Thymus (tissue), 11 donors: ENCODE data around the gene ACTR2. TPM values are rescaled to one million over a fixed set of nuclear protein-coding genes. Genes with fewer than 3 reads are reported as not detected.

Experiments
- DNase-seq, 9 donors: peaks; one replicate each; pipeline ENCODE4 v3.0.0-alpha.2; 2013; ENCODE audit warnings: low spot score in 9 of 9, low read depth in 6 of 9, missing footprints in 1 of 9
- H3K27ac ChIP-seq, 2 donors: one replicate each; pipeline ENCODE4 v1.5.1; 2013; ENCODE audit warnings: control low read depth in 1 of 2, low read depth in 1 of 2, low read length in 1 of 2, mild to moderate bottlenecking in 1 of 2, moderate library complexity in 1 of 2
- H3K27me3 ChIP-seq, 2 donors: one replicate each; pipeline ENCODE4 v1.5.1; 2013; ENCODE audit warnings: low read length in 1 of 2; ENCODE audit not compliant: control insufficient read depth in 2 of 2, insufficient read depth in 1 of 2
- H3K36me3 ChIP-seq, 2 donors: one replicate each; pipeline ENCODE4 v1.5.1; 2013; ENCODE audit warnings: low read length in 1 of 2, mild to moderate bottlenecking in 1 of 2, moderate library complexity in 1 of 2; ENCODE audit not compliant: control insufficient read depth in 2 of 2, insufficient read depth in 2 of 2
- H3K4me1 ChIP-seq, 2 donors: one replicate each; pipeline ENCODE4 v1.5.1; 2013; ENCODE audit warnings: low read length in 2 of 2; ENCODE audit not compliant: control insufficient read depth in 2 of 2, insufficient read depth in 2 of 2
- H3K4me3 ChIP-seq, 2 donors: one replicate each; pipeline ENCODE4 v1.5.1; 2013; ENCODE audit warnings: low read length in 2 of 2, control low read depth in 1 of 2, mild to moderate bottlenecking in 1 of 2
- H3K9me3 ChIP-seq, 2 donors: one replicate each; pipeline ENCODE4 v1.5.1; 2013; ENCODE audit warnings: low read length in 1 of 2, mild to moderate bottlenecking in 1 of 2; ENCODE audit not compliant: control insufficient read depth in 2 of 2, insufficient read depth in 1 of 2
- WGBS: extraction: QIAGEN DNeasy Blood & Tissue Kit; methylation state at CpG from one replicate; pipeline ENCODE4 v1.1.7; 2013; 5-methylcytosine and 5-hydroxymethylcytosine counted together
- polyA plus RNA-seq: library from polyadenylated mRNA; stranded (reverse); fragments of 200-250 nt; gene quantifications from one replicate; pipeline ENCODE4 v1.2.3, GENCODE V29; 2013
- total RNA-seq: library from RNA; stranded (reverse); fragments of 120-200 nt; gene quantifications from one replicate; pipeline ENCODE4 v1.2.4, GENCODE V29; 2013
- donor health status: healthy.

Gene ACTR2
- total and polyA plus RNA-seq, 2 donors, result 76.2 to 166 TPM

DNA sequence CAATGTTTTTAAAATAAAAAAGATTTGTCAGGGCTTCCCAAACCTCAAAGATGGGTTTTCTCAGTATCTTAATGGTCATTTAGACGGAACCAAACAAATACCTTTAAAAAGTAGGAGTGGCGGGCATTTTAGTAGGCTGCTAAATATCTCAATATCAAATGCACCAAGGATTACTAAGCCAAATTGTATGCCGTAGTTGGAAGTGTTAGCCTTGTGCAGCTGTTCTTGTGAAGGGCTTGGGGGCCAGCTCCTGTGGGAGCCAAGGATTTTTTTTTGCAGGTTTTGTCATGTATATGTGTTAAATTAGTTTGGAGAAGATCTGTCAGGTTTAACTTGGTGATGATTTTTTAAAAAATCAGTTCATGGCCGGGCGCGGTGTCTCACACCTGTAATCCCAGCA, 52.1 kb downstream of the ACTR2 start:
- Histone ChIP-seq H3K4me1 (peaks cover 7 to 16% of the 10 kb centered on the region in 2 donors), H3K27ac (no peak overlapping the region), H3K27me3 (no peaks in the 10 kb centered on the region), H3K9me3 (no peaks in the 10 kb centered on the region), H3K36me3 (peaks cover 0 to 3% of the 10 kb centered on the region in 2 donors), H3K4me3 (no peak overlapping the region)
- WGBS, result 96% methylated on average over 6 of the region's 6 CpGs
- DNase-seq, result no peak

DNA sequence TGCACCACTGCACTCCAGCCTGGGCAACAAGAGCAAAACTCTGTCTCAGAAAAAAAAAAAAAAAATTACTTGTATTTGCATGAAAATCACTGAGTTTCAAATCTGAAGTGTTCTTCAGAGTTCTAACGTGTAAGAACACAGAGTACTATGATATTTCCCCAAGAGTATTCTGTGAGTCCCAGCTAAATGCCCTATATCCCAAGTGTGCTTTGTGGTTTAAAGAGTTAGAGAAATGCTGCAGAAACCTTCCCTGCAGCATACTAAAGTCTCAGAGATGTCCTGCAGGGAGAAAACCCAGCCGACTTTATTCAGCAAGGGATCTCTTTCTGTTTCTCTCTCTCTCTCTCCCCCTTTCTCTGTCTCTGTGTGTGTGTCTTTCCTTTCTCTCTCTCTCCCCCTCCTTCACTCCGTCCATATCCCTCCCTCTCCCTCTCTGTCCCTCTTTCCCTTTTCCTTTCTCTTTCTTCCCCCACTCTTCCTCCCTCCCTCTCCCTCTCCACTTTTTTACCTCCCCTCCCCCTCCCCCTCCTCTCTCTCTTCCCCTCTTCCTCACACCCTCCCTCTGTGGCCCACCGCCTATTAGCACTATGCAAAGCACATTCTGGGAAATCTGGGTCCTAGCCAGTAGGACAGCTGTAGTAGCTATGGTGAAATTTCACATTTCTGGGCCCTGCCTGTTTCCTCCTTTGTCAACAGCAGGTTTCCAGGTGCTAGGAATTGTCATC, 54.2 kb downstream of the ACTR2 start:
- Histone ChIP-seq H3K9me3 (no peaks in the 10 kb centered on the region), H3K27me3 (no peaks in the 10 kb centered on the region), H3K27ac (no peak overlapping the region), H3K36me3 (peaks cover 0 to 3% of the 10 kb centered on the region in 2 donors), H3K4me1 (peaks cover 7 to 16% of the 10 kb centered on the region in 2 donors), H3K4me3 (no peak overlapping the region)
- no peak for DNase-seq
- 65% methylated on average over 4 of the region's 4 CpGs for WGBS

DNA sequence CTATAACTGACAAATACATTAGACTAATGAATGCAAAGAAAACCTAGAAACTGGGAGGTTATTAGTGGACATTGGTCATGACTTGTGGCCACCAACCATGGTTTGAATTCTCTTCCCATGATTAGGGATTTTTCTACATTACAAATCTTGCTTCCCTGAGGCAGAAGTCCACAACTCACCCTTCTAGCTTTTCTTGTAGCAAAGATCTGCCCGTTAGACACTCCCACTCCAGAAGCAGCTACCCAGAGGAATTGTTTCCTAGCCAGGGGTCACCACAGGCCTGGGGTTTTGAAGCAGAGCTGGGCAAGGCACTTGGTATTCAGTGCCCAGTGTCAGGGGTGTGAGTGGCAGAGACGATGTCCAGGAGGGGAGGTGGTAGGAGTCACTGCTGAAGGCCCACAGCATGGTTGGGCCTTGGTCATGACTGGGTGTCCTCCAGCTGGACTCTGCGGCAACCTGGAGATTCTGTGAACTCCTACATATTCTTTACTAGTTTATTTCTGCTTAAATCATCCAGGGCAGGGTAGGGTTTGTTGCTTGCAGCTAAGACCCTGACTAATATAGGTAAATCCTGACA, 54.9 kb downstream of the ACTR2 start:
- Histone ChIP-seq H3K36me3 (peaks cover 0 to 3% of the 10 kb centered on the region in 2 donors), H3K27me3 (no peaks in the 10 kb centered on the region), H3K4me1 (peaks cover 7 to 16% of the 10 kb centered on the region in 2 donors), H3K9me3 (no peaks in the 10 kb centered on the region), H3K4me3 (no peak overlapping the region), H3K27ac (no peak overlapping the region)
- WGBS, result 98% methylated on average over 3 of the region's 3 CpGs
- DNase-seq, result no peak

DNA sequence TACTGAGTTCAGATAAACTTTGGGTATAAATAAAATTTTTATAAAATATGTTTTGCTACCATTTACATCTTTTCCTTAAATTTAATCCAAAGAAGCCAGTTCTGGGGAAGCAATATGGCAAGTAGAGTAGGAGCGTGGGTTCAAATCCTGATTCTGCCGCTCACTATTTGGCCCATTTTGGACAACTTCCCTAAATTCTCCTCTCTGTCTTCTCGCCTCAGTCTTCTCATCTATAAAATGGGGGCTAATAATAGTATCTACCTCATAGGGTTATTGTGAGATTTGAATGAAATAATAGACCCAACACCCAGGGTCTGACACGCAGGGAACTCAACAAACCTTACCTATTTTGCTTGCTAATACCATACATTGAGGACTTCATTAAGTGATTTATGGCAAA, 59.7 kb downstream of the ACTR2 start:
- no peak overlapping the region for H3K4me3 ChIP-seq
- WGBS, result 98% methylated on average over 4 of the region's 4 CpGs
- no peaks in the 10 kb centered on the region for H3K36me3 ChIP-seq
- no peaks in the 10 kb centered on the region for H3K4me1 ChIP-seq
- H3K27ac ChIP-seq, result no peak overlapping the region
- no peaks in the 10 kb centered on the region for H3K9me3 ChIP-seq
- no peaks in the 10 kb centered on the region for H3K27me3 ChIP-seq
- no peak for DNase-seq

DNA sequence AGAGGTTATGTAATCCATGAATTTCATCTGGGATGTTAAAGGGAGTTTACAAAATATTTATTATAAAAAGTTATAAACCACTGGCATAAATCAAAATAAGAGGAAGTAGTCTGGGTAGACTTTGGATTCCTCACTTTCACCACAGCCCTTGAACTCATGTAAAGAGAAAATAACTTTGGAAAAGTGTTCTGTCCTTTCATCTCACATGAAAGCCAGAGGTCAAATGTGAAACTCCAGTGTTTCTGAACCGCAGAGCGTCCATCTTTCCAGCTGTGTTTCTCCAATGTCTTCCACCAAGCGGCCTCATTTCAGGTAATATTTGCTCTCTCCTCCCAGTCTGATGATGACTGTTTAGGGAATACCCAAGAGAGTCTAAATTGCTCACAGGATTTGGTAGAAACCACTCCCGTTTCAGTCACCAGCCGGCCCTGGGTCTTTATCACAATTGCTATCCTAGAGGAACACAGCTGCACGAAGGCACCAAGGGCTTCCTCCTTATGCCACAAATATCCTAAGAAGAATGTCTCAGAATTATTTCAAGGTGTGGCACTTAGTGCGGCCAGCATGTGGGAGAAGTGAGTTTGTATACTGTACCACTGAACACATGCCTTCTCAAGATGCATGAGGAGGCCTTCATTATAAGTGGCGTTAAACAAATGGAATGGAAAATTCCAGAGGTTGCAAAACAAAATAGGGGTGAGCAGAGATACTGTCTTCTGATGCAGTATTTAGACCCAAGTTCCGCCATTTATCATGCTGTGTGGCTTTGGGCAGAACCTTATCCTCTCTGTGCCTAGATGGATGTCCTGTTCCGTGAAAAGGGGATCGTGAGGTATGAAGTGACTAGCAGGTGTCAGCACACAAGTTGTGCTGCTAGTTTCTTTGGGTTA, 63.8 kb downstream of the ACTR2 start:
- WGBS, result 94% methylated on average over 11 of the region's 11 CpGs

DNA sequence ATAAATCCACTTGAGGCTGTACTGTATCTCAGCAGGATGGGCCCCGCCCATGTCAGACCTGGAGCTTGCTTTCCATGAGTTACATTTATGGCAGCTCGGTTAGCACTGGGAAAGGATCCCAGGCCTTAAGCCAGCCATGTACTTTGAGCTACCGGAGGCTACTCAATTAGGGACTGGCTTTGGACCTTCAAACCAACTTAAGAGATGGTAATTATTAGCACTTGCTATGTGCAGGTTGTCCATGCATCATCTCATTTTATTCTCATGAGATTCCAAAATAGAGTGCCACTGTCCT, 64.4 kb downstream of the ACTR2 start:
- no peak for DNase-seq
- Histone ChIP-seq H3K27me3 (no peaks in the 10 kb centered on the region), H3K4me1 (peaks cover 0 to 3% of the 10 kb centered on the region in 2 donors), H3K36me3 (no peaks in the 10 kb centered on the region), H3K4me3 (no peak overlapping the region), H3K9me3 (no peaks in the 10 kb centered on the region), H3K27ac (no peak overlapping the region)
- 97% methylated on average over 3 of the region's 3 CpGs for WGBS

More for the DNA sequence above, 63.8 kb downstream of the ACTR2 start:
- no peaks in the 10 kb centered on the region for H3K9me3 ChIP-seq
- no peaks in the 10 kb centered on the region for H3K4me1 ChIP-seq
- no peaks in the 10 kb centered on the region for H3K36me3 ChIP-seq
- no peak for DNase-seq
- H3K4me3 ChIP-seq, result no peak overlapping the region
- no peaks in the 10 kb centered on the region for H3K27me3 ChIP-seq
- H3K27ac ChIP-seq, result no peak overlapping the region

DNA sequence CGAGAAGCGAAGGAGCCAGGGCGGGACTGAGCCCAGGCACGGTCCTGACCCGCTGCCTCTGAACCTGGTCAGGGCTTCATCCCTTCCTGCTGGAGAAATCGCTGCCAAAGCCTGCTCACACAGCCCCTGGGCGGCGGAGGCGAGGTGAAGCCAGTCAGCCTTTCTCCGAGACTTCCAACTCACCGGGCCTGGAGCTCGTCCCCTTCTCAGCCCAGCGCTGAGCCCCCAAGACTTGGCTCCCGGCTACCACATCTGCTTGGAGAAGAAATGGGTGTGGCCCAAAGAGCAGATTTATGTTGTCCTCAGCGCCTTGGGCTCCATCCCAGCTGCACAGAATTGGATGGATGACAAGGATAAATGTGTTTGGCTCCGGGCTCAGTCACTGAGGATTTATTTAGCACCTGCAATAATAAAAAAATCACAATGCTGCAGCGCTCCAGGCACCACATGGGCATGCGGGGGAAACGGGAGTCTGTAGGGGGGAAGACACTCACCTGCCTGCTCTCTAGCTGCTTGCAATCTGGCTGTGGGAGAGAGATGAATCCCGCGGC, 64.9 kb downstream of the ACTR2 start:
- peaks cover 0 to 4% of the 10 kb centered on the region in 2 donors for H3K4me1 ChIP-seq
- no peaks in the 10 kb centered on the region for H3K27me3 ChIP-seq
- 91% methylated on average over 21 of the region's 21 CpGs for WGBS
- H3K4me3 ChIP-seq, result no peak overlapping the region
- DNase-seq, result no peak
- H3K27ac ChIP-seq, result no peak overlapping the region
- no peaks in the 10 kb centered on the region for H3K36me3 ChIP-seq
- H3K9me3 ChIP-seq, result no peaks in the 10 kb centered on the region

DNA sequence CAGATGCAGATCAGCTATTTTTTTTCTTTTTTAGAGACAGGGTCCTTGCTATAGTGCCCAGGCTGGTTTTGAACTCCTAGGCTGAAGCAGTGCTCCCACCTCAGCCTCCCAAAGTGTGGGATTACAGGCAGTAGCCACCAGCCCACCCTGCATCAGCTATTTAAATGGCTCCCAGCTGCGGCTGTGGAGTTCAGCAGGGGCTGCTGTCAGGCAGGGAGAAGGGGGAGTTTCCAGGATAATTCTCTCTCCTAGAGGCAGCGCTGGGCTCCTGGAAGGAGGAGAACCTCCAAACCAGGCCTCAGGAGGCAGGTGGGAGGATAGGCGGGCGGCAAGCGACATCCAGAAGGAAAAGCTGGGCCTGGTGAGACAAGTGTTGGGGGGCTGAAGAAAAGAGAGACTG, 65.7 kb downstream of the ACTR2 start:
- no peak for DNase-seq
- Histone ChIP-seq H3K27me3 (no peaks in the 10 kb centered on the region), H3K36me3 (no peaks in the 10 kb centered on the region), H3K27ac (no peak overlapping the region), H3K9me3 (no peaks in the 10 kb centered on the region), H3K4me3 (no peak overlapping the region), H3K4me1 (peaks cover 0 to 10% of the 10 kb centered on the region in 2 donors)
- 97% methylated on average over 5 of the region's 5 CpGs for WGBS

DNA sequence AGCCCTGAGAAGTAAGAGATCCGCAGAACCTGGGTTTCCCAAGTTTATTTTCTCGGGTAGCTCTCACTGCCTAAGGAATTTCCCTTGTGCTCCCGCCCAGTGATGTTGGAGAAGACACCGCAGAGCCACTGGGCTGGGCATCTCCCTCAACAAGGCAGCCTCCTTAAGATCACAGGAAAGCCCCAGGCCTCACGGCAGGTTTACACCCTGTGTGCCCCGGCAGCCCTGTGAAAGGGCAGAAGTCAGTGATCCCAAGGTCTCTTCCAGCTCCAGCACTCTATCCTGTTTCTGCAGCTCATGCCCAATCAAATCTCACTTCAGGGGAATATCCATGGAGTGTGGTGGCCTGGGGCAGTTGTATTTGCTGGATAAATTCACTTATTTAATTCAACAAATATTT, 66.5 kb downstream of the ACTR2 start:
- WGBS, result 91% methylated on average over 6 of the region's 6 CpGs
- Histone ChIP-seq H3K4me1 (peaks cover 0 to 14% of the 10 kb centered on the region in 2 donors), H3K9me3 (no peaks in the 10 kb centered on the region), H3K36me3 (no peaks in the 10 kb centered on the region), H3K27me3 (no peaks in the 10 kb centered on the region), H3K4me3 (no peak overlapping the region), H3K27ac (no peak overlapping the region)
- no peak for DNase-seq
